ENCODE results near the gene RGMB. TPM values are rescaled to one million over a fixed set of nuclear protein-coding genes. Genes with fewer than 3 reads are reported as not detected.
"Not testable (repeated sequence)": the region's sequence is repeated elsewhere in the genome, so short reads cannot be mapped to it uniquely, and the experiment has no call there.

RGMB gene
- total RNA-seq, 6 experiments from 2014 or later, result 219 to 288 (median 235) TPM

- TF ChIP-seq, protein P1, sequence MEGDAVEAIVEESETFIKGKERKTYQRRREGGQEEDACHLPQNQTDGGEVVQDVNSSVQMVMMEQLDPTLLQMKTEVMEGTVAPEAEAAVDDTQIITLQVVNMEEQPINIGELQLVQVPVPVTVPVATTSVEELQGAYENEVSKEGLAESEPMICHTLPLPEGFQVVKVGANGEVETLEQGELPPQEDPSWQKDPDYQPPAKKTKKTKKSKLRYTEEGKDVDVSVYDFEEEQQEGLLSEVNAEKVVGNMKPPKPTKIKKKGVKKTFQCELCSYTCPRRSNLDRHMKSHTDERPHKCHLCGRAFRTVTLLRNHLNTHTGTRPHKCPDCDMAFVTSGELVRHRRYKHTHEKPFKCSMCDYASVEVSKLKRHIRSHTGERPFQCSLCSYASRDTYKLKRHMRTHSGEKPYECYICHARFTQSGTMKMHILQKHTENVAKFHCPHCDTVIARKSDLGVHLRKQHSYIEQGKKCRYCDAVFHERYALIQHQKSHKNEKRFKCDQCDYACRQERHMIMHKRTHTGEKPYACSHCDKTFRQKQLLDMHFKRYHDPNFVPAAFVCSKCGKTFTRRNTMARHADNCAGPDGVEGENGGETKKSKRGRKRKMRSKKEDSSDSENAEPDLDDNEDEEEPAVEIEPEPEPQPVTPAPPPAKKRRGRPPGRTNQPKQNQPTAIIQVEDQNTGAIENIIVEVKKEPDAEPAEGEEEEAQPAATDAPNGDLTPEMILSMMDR (IDR thresholded peaks at IDR 0.05), result no peak
- no peak for DNase-seq
- H3K9me3 Mint-ChIP-seq, result peaks cover 6% of the 10 kb centered on the region
- peaks cover 7% of the 10 kb centered on the region for H3K36me3 Mint-ChIP-seq (ENCODE audit: low read depth)
- H3K27me3 Mint-ChIP-seq (ENCODE audit: insufficient read depth), result no peaks in the 10 kb centered on the region
- peaks cover 11% of the 10 kb centered on the region for H3K4me1 Mint-ChIP-seq (ENCODE audit: low read depth)
- no peak overlapping the region for H3K4me3 Mint-ChIP-seq
- H3K27ac Mint-ChIP-seq, result no peak overlapping the region
Measured at GRCh38 chr5:98736753-98737152, 36.7 kb upstream of the RGMB start.

- not testable (repeated sequence) for H3K36me3 Mint-ChIP-seq (ENCODE audit: low read depth); H3K27me3 Mint-ChIP-seq (ENCODE audit: insufficient read depth); DNase-seq; H3K9me3 Mint-ChIP-seq; H3K4me3 Mint-ChIP-seq; H3K27ac Mint-ChIP-seq
- H3K4me1 Mint-ChIP-seq (ENCODE audit: low read depth), result peaks cover 11% of the 10 kb centered on the region
Measured at GRCh38 chr5:98737441-98737840, 36.0 kb upstream of the RGMB start.

GRCh38 chr5:98738481-98739149, 34.8 kb upstream of the RGMB start:
- not testable (repeated sequence) for H3K9me3 Mint-ChIP-seq; DNase-seq; H3K27me3 Mint-ChIP-seq (ENCODE audit: insufficient read depth); H3K36me3 Mint-ChIP-seq (ENCODE audit: low read depth); H3K27ac Mint-ChIP-seq; H3K4me3 Mint-ChIP-seq
- H3K4me1 Mint-ChIP-seq (ENCODE audit: low read depth), result peaks cover 11% of the 10 kb centered on the region

DNA sequence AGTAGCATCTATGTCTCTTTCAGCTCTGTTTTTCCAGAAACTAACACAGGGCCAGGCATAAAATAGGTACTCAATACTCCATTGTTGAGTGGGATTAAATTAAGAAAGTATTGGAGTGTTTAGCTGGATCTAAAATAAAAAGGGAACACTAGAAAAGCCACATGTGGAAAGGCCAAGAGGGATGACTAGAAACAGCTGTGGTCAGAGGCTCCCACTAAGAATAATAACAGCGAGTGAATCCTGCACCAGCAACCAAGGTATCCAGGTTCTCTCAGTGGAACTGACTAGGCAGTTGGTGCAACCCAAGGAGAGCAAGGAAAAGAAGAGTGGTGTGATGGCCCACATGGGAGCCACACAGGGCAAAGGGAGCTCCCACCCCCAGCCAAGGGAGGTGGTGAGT, 31.5 kb upstream of the RGMB start:
- TF ChIP-seq, protein P1 (IDR thresholded peaks at IDR 0.05), result no peak
- DNase-seq, result no peak
- Mint-ChIP-seq H3K9me3 (peaks cover 7% of the 10 kb centered on the region), H3K27ac (no peak overlapping the region), H3K27me3 (ENCODE audit: insufficient read depth) (no peaks in the 10 kb centered on the region; the same call in 1 of the 2 replicates), H3K36me3 (ENCODE audit: low read depth) (peaks cover 6% of the 10 kb centered on the region), H3K4me3 (no peak overlapping the region), H3K4me1 (ENCODE audit: low read depth) (no peaks in the 10 kb centered on the region)

- peaks cover 8% of the 10 kb centered on the region for H3K9me3 Mint-ChIP-seq
- H3K4me3 Mint-ChIP-seq, result no peak overlapping the region
Measured at GRCh38 chr5:98742396-98743073, 30.9 kb upstream of the RGMB start.

GRCh38 chr5:98748259-98748658, 25.2 kb upstream of the RGMB start:
- H3K4me3 Mint-ChIP-seq; H3K36me3 Mint-ChIP-seq (ENCODE audit: low read depth); H3K27ac Mint-ChIP-seq; DNase-seq; H3K27me3 Mint-ChIP-seq (ENCODE audit: insufficient read depth); H3K4me1 Mint-ChIP-seq (ENCODE audit: low read depth); H3K9me3 Mint-ChIP-seq: not testable (repeated sequence)

More at GRCh38 chr5:98742396-98743073, 30.9 kb upstream of the RGMB start:
- no peaks in the 10 kb centered on the region; the same call in 1 of the 2 replicates for H3K27me3 Mint-ChIP-seq (ENCODE audit: insufficient read depth)
- H3K4me1 Mint-ChIP-seq (ENCODE audit: low read depth), result no peaks in the 10 kb centered on the region
- H3K27ac Mint-ChIP-seq, result no peak overlapping the region
- TF ChIP-seq, protein P1 (IDR thresholded peaks at IDR 0.05), result no peak
- peaks cover 6% of the 10 kb centered on the region for H3K36me3 Mint-ChIP-seq (ENCODE audit: low read depth)
- no peak for DNase-seq

GRCh38 chr5:98749046-98749445, 24.4 kb upstream of the RGMB start:
- Mint-ChIP-seq H3K4me1 (ENCODE audit: low read depth) (peaks cover 3% of the 10 kb centered on the region), H3K27ac (no peak overlapping the region), H3K4me3 (no peak overlapping the region), H3K9me3 (peaks cover 8% of the 10 kb centered on the region), H3K36me3 (ENCODE audit: low read depth) (peaks cover 6% of the 10 kb centered on the region), H3K27me3 (ENCODE audit: insufficient read depth) (no peaks in the 10 kb centered on the region; the same call in none of the 2 replicates)
- TF ChIP-seq, protein P1 (IDR thresholded peaks at IDR 0.05), result no peak
- DNase-seq, result no peak
